Endothelial cell of umbilical vein (primary cell): ENCODE results near the gene TBATA.

Experiments used
- CTCF ChIP-seq, 2 donors: IDR thresholded peaks; 1 replicate in 1 of 2; 2 replicates in 1 of 2; pipeline ENCODE4 v1.5.1; 2011; ENCODE audit warnings: low read length in 2 of 2, mild to moderate bottlenecking in 2 of 2, moderate library complexity in 2 of 2, control low read depth in 1 of 2, inconsistent platforms in 1 of 2, low read depth in 1 of 2; ENCODE audit not compliant: insufficient read depth in 1 of 2; ENCODE audit errors: extremely low read depth in 1 of 2
- EZH2 ChIP-seq: IDR thresholded peaks from 2 replicates; pipeline ENCODE4 v1.6.1; 2012; ENCODE audit warnings: borderline replicate concordance, low read depth, mild to moderate bottlenecking, moderate library complexity, low read length, inconsistent platforms; ENCODE audit not compliant: severe bottlenecking
- GATA2 ChIP-seq: IDR thresholded peaks from 2 replicates; pipeline ENCODE4 v1.7.0; 2011; ENCODE audit warnings: low read depth, mild to moderate bottlenecking, moderate library complexity, mixed read lengths, low read length; ENCODE audit not compliant: insufficient read length, insufficient read depth
- JUN ChIP-seq: IDR thresholded peaks from 2 replicates; pipeline ENCODE4 v1.6.1; 2011; ENCODE audit warnings: borderline replicate concordance, low read depth; ENCODE audit not compliant: insufficient read length, insufficient read depth
- MAX ChIP-seq: IDR thresholded peaks from 2 replicates; pipeline ENCODE4 v1.6.1; 2011; ENCODE audit not compliant: insufficient read depth, insufficient read length
- MYC ChIP-seq: IDR thresholded peaks from one replicate; pipeline ENCODE4 v1.6.1; 2011; ENCODE audit warnings: mild to moderate bottlenecking, low read depth, low read length
- POLR2A ChIP-seq: IDR thresholded peaks from 2 replicates; pipeline ENCODE4 v1.6.1; 2012; ENCODE audit warnings: low read depth, mild to moderate bottlenecking, control low read depth, low read length
- POLR2AphosphoS5 ChIP-seq: IDR thresholded peaks from 2 replicates; pipeline ENCODE4 v1.6.1; 2012; ENCODE audit warnings: low read depth, mild to moderate bottlenecking, control low read depth, low read length, moderate library complexity; ENCODE audit not compliant: insufficient read depth

GRCh38 chr10:70784471-70784870 is 706 bp downstream of the TBATA start:
- TF ChIP-seq CTCF (IDR thresholded peaks at IDR 0.05; ENCODE audit: extremely low read depth in 1 of 2, insufficient read depth in 1 of 2, low read depth in 1 of 2, low read length in 2 of 2) (no peak), POLR2A (no peak), MAX (no peak), POLR2AphosphoS5 (no peak), EZH2 (no peak), GATA2 (no peak), JUN (no peak), MYC (no peak)
